Endodermal cell (in vitro differentiated cells): ENCODE measurements around the gene CNPY4. TPM values are rescaled to one million over a fixed set of nuclear protein-coding genes. Genes with fewer than 3 reads are reported as not detected.
A peak's percentile ranks its signal among the peaks of the same experiment; 100 is the strongest.

Source experiments
- DNase-seq: peaks from one replicate; pipeline ENCODE4 v3.0.0-alpha.2; 2017
- H3K27ac ChIP-seq: 2 replicates; pipeline ENCODE4 v1.5.1; 2013; ENCODE audit warnings: mild to moderate bottlenecking, low read depth, low read length, moderate library complexity
- H3K27me3 ChIP-seq: 2 replicates; pipeline ENCODE4 v1.6.1; 2013; ENCODE audit warnings: mild to moderate bottlenecking, low read length, moderate library complexity; ENCODE audit not compliant: insufficient read depth, control insufficient read depth, poor library complexity, severe bottlenecking
- H3K36me3 ChIP-seq: 2 replicates; pipeline ENCODE4 v1.7.0; 2013; ENCODE audit warnings: mild to moderate bottlenecking, low read length, moderate library complexity; ENCODE audit not compliant: control insufficient read depth, insufficient read depth
- H3K4me1 ChIP-seq: one replicate; pipeline ENCODE4 v1.7.0; 2013; ENCODE audit warnings: low read length; ENCODE audit not compliant: control insufficient read depth, insufficient read depth
- H3K4me3 ChIP-seq: 2 replicates; pipeline ENCODE4 v1.5.1; 2013; ENCODE audit warnings: mild to moderate bottlenecking, low read length, moderate library complexity
- H3K9ac ChIP-seq: 2 replicates; pipeline ENCODE4 v1.6.1; 2013; ENCODE audit warnings: mild to moderate bottlenecking, low read length, moderate library complexity; ENCODE audit not compliant: poor library complexity, severe bottlenecking; ENCODE audit errors: extremely low read depth
- H3K9me3 ChIP-seq: 2 replicates; pipeline ENCODE4 v1.6.1; 2013; ENCODE audit warnings: mild to moderate bottlenecking, low read length, moderate library complexity; ENCODE audit not compliant: control insufficient read depth
- H3K27ac Mint-ChIP-seq: 2 replicates; pipeline ENCODE4 v1.8.0; 2020; ENCODE audit warnings: mixed read lengths
- H3K27me3 Mint-ChIP-seq: 2 replicates; pipeline ENCODE4 v1.8.0; 2021; ENCODE audit warnings: mild to moderate bottlenecking, mixed read lengths; ENCODE audit not compliant: insufficient read depth
- H3K36me3 Mint-ChIP-seq: 2 replicates; pipeline ENCODE4 v1.8.0; 2020; ENCODE audit warnings: low read depth, mixed read lengths
- H3K4me1 Mint-ChIP-seq: 2 replicates; pipeline ENCODE4 v1.8.0; 2020; ENCODE audit warnings: mixed read lengths
- H3K4me3 Mint-ChIP-seq: 2 replicates; pipeline ENCODE4 v1.8.0; 2020; ENCODE audit warnings: mild to moderate bottlenecking, moderate library complexity, mixed read lengths
- H3K9me3 Mint-ChIP-seq: 2 replicates; pipeline ENCODE4 v1.8.0; 2020; ENCODE audit warnings: mild to moderate bottlenecking, mixed read lengths
- WGBS, 2 experiments: methylation state at CpG; one replicate each; pipeline versions ENCODE4 v1.1.5 to v1.1.7; 2013; ENCODE audit warnings: missing lambda C conversion rate in 2 of 2, mixed read lengths in 1 of 2; ENCODE audit not compliant: insufficient coverage in 1 of 2, insufficient read length in 1 of 2; 5-methylcytosine and 5-hydroxymethylcytosine counted together
- microRNA-seq: library from miRNA; unstranded; fragments of <30 nt; microRNA quantifications from one replicate; pipeline ENCODE4 v1.2.0, GENCODE V29; 2020; ENCODE audit warnings: borderline microRNAs expressed
- total RNA-seq, 2 donors: library from RNA; stranded (reverse); fragmentation: NEBNext Ultra II Directional in 1 of 2; extraction: Animal tissue kit (Norgen Biotek cat#: 25700) in 1 of 2; gene quantifications; 2 replicates in 1 of 2; 3 replicates in 1 of 2; pipeline ENCODE4 v1.2.1, GENCODE V29; 2021
- TF ChIP-seq, protein P1 (sequence below): fragments of 200-600 bp; sonication (generic); conservative IDR thresholded peaks from 2 replicates; pipeline ENCODE4 v1.5.0; 2021; ENCODE audit warnings: antibody characterized with exemption, mild to moderate bottlenecking

Gene CNPY4
- total RNA-seq, 2 donors from 2014 or later, result 16.2 to 19.4 TPM

DNA sequence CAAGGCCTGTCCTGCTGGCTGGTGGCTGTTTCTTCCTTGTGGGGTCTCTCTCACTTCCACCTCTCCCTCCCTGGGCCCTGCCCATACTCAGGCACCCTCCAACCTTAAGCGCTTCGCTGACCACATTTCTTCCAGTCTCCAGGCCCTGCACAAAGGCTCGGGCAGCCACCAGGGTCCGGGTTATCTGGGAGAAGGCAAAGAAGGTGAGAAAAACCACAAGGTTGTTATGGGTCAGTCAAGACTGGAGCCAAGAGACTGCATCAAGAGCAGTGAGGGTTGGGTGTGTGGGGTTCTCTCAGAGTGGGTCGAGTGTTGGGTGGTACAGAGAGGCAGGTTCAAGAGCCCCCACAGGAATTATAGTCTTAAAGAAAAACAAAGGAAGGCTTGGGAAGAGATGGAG lies 55.1 kb downstream of the CNPY4 start:
- Histone ChIP-seq H3K36me3 (no peaks in the 10 kb centered on the region), H3K27me3 (no peaks in the 10 kb centered on the region), H3K4me3 (no peak overlapping the region), H3K9ac (no peak overlapping the region), H3K4me1 (no peaks in the 10 kb centered on the region), H3K27ac (no peak overlapping the region), H3K9me3 (no peaks in the 10 kb centered on the region)
- Mint-ChIP-seq H3K4me1 (peaks cover 18% of the 10 kb centered on the region), H3K36me3 (peaks cover 20% of the 10 kb centered on the region), H3K9me3 (no peaks in the 10 kb centered on the region), H3K4me3 (peak overlapping the region; percentile 6), H3K27me3 (peaks cover 34% of the 10 kb centered on the region), H3K27ac (no peak overlapping the region)
- TF ChIP-seq, protein P1, sequence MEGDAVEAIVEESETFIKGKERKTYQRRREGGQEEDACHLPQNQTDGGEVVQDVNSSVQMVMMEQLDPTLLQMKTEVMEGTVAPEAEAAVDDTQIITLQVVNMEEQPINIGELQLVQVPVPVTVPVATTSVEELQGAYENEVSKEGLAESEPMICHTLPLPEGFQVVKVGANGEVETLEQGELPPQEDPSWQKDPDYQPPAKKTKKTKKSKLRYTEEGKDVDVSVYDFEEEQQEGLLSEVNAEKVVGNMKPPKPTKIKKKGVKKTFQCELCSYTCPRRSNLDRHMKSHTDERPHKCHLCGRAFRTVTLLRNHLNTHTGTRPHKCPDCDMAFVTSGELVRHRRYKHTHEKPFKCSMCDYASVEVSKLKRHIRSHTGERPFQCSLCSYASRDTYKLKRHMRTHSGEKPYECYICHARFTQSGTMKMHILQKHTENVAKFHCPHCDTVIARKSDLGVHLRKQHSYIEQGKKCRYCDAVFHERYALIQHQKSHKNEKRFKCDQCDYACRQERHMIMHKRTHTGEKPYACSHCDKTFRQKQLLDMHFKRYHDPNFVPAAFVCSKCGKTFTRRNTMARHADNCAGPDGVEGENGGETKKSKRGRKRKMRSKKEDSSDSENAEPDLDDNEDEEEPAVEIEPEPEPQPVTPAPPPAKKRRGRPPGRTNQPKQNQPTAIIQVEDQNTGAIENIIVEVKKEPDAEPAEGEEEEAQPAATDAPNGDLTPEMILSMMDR, result no peak
- no peak for DNase-seq
- WGBS, 2 experiments, result 97 to 100% methylated on average over 4 to 5 of the region's 5 CpGs

Small RNA genes lying within 50 kb of the gene (microRNA-seq; reads per million reads assigned to microRNA genes)
- gene MIR106B, result 1,263 reads per million, percentile 94 among the genes with 10 or more reads in this experiment
- gene MIR25, result 128 reads per million, percentile 76 among the genes with 10 or more reads in this experiment
- not detected for gene MIR4658
- gene MIR93, result 1,949 reads per million, percentile 96 among the genes with 10 or more reads in this experiment

Other genes starting within 250 kb of the CNPY4 start
- gene OR2AE1, start 242.6 kb upstream of the CNPY4 start, total RNA-seq, result not detected
- gene TRIM4, start 200.1 kb upstream of the CNPY4 start, total RNA-seq, result 10 to 100 TPM; 10.5 to 13.2 TPM
- 1 to 10 TPM in 1 of 2 donors, under 1 TPM in 1; 0.82 to 1.4 TPM for gene GJC3, start 190.0 kb upstream of the CNPY4 start, total RNA-seq
- not detected for gene AZGP1, start 143.6 kb upstream of the CNPY4 start, total RNA-seq
- 10 to 100 TPM; 57.1 to 68.0 TPM for gene ZKSCAN1, start 104.0 kb upstream of the CNPY4 start, total RNA-seq
- gene ZSCAN21, start 69.9 kb upstream of the CNPY4 start, total RNA-seq, result 10 to 100 TPM; 22.7 to 25.1 TPM
- 10 to 100 TPM; 32.8 to 39.9 TPM for gene ZNF3, start 37.9 kb upstream of the CNPY4 start, total RNA-seq
- gene COPS6, start 30.7 kb upstream of the CNPY4 start, total RNA-seq, result 100 to 1,000 TPM; 109 to 121 TPM
- 100 to 1,000 TPM; 219 to 242 TPM for gene MCM7, start 18.2 kb upstream of the CNPY4 start, total RNA-seq
- gene AP4M1, start 18.0 kb upstream of the CNPY4 start, total RNA-seq, result 10 to 100 TPM; 26.3 to 31.5 TPM
- gene TAF6, start 276 bp upstream of the CNPY4 start, total RNA-seq, result 100 to 1,000 TPM in 1 of 2 donors, 10 to 100 TPM in 1; 83.1 to 113 TPM
- gene MBLAC1, start 7.3 kb downstream of the CNPY4 start, total RNA-seq, result 1 to 10 TPM; 1.3 to 1.4 TPM
- gene LAMTOR4, start 29.3 kb downstream of the CNPY4 start, total RNA-seq, result 100 to 1,000 TPM; 155 to 188 TPM
- gene TRAPPC14, start 39.1 kb downstream of the CNPY4 start, total RNA-seq, result 10 to 100 TPM; 24.7 to 30.0 TPM
- gene GAL3ST4, start 49.0 kb downstream of the CNPY4 start, total RNA-seq, result 1 to 10 TPM; 3.7 to 3.8 TPM
- gene GPC2, start 57.7 kb downstream of the CNPY4 start, total RNA-seq, result 10 to 100 TPM; 39.3 to 56.1 TPM
- gene STAG3, start 58.3 kb downstream of the CNPY4 start, total RNA-seq, result 1 to 10 TPM; 1.2 to 3.3 TPM
- not detected for gene PVRIG, start 100.3 kb downstream of the CNPY4 start, total RNA-seq
- gene SPDYE3, start 188.1 kb downstream of the CNPY4 start, total RNA-seq, result not detected
- 10 to 100 TPM; 51.9 to 84.4 TPM for gene PILRB, start 238.5 kb downstream of the CNPY4 start, total RNA-seq